Measurements from ENCODE around the gene PUDP. TPM values are rescaled to one million over a fixed set of nuclear protein-coding genes. Genes with fewer than 3 reads are reported as not detected.
"Not testable (repeated sequence)": the region's sequence is repeated elsewhere in the genome, so short reads cannot be mapped to it uniquely, and the experiment has no call there.

Gene PUDP
- total RNA-seq, 4 donors from 2014 or later, result 5.3 to 16.1 (median 5.6) TPM

GRCh38 chrX:7188672-7189071 is 40.7 kb upstream of the PUDP start:
- H3K4me3 ChIP-seq, result no peak overlapping the region
- H3K9me3 ChIP-seq, result no peaks in the 10 kb centered on the region
- H3K27ac ChIP-seq, result no peak overlapping the region
- 100% methylated on average over 2 of the region's 2 CpGs for WGBS
- no peaks in the 10 kb centered on the region for H3K36me3 ChIP-seq
- H3K27me3 ChIP-seq, result no peaks in the 10 kb centered on the region
- no peak for TF ChIP-seq EP300 (IDR thresholded peaks at IDR 0.05)
- TF ChIP-seq CTCF (IDR thresholded peaks at IDR 0.05), result no peak
- H3K4me1 ChIP-seq, result no peaks in the 10 kb centered on the region
- no peak for DNase-seq (ENCODE audit: low spot score in 2 of 2)

DNA sequence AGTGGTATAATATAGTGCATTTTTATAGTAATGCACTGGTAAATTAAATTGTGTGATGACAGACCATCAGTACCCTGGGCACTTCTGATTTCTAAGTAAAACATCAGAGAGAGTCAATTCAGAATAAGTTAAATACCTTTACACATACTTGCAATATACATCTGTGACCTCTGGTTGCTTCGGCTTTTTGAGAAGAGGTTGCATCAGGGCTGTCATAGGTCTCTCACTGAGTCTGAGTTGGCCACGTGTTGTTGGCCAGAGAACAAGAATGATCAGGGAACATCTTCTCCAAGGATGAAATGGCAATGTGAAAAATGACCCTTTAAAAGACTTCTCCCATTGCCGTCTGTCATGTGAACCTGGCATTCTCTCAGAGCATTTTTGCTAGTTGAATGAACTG is 36.9 kb upstream of the PUDP start:
- Histone ChIP-seq H3K4me3 (no peak overlapping the region), H3K27me3 (no peaks in the 10 kb centered on the region), H3K4me1 (no peaks in the 10 kb centered on the region), H3K36me3 (no peaks in the 10 kb centered on the region), H3K9me3 (no peaks in the 10 kb centered on the region), H3K27ac (no peak overlapping the region)
- no peak for DNase-seq (ENCODE audit: low spot score in 2 of 2)
- TF ChIP-seq EP300 (IDR thresholded peaks at IDR 0.05) (no peak), CTCF (IDR thresholded peaks at IDR 0.05) (no peak), POLR2A (IDR thresholded peaks at IDR 0.05) (no peak), POLR2AphosphoS5 (IDR thresholded peaks at IDR 0.05) (no peak)
- WGBS, result 69% methylated on average over 3 of the region's 3 CpGs

DNA sequence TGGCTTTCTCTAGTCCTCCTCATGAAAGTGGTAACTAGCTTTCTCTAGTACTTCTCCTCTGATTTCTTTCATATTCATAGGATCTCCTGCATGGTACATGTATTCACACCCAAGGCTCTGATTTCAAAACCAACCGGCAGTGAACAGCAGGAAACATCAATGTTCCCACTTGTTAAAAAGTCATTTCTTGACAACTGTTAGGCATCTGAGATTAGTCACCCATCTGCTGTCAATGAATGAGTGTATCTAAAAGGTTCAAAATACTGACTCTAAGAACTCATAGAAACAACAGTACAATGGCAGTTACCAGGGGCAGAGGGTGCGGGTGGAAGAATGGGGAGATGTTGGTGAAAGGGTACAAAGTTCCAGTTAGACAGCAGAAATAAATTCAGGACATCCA is 31.5 kb upstream of the PUDP start:
- no peak for DNase-seq (ENCODE audit: low spot score in 2 of 2)
- Histone ChIP-seq H3K27me3 (no peaks in the 10 kb centered on the region), H3K4me1 (no peaks in the 10 kb centered on the region), H3K4me3 (no peak overlapping the region), H3K27ac (no peak overlapping the region), H3K9me3 (no peaks in the 10 kb centered on the region), H3K36me3 (no peaks in the 10 kb centered on the region)
- 89% methylated on average over 2 of the region's 2 CpGs for whole genome bisulfite sequencing
- TF ChIP-seq POLR2AphosphoS5 (IDR thresholded peaks at IDR 0.05) (no peak), POLR2A (IDR thresholded peaks at IDR 0.05) (no peak), EP300 (IDR thresholded peaks at IDR 0.05) (no peak), CTCF (IDR thresholded peaks at IDR 0.05) (no peak)

GRCh38 chrX:7178859-7179258 is 30.9 kb upstream of the PUDP start:
- H3K4me1 ChIP-seq; H3K36me3 ChIP-seq; DNase-seq (ENCODE audit: low spot score in 2 of 2); H3K9me3 ChIP-seq; H3K27me3 ChIP-seq; H3K4me3 ChIP-seq; H3K27ac ChIP-seq: not testable (repeated sequence)
- WGBS, result 86% methylated on average over 2 of the region's 2 CpGs

- Histone ChIP-seq H3K4me1 (no peaks in the 10 kb centered on the region), H3K36me3 (no peaks in the 10 kb centered on the region), H3K9me3 (no peaks in the 10 kb centered on the region), H3K27me3 (no peaks in the 10 kb centered on the region), H3K27ac (no peak overlapping the region), H3K4me3 (no peak overlapping the region)
- TF ChIP-seq CTCF (IDR thresholded peaks at IDR 0.05), result no peak
- TF ChIP-seq EP300 (IDR thresholded peaks at IDR 0.05), result no peak
- TF ChIP-seq POLR2AphosphoS5 (IDR thresholded peaks at IDR 0.05), result no peak
- TF ChIP-seq POLR2A (IDR thresholded peaks at IDR 0.05), result no peak
- DNase-seq (ENCODE audit: low spot score in 2 of 2), result no peak
- WGBS, result 85% methylated on average over 3 of the region's 3 CpGs
Measured at GRCh38 chrX:7170898-7171297, 22.9 kb upstream of the PUDP start.

DNA sequence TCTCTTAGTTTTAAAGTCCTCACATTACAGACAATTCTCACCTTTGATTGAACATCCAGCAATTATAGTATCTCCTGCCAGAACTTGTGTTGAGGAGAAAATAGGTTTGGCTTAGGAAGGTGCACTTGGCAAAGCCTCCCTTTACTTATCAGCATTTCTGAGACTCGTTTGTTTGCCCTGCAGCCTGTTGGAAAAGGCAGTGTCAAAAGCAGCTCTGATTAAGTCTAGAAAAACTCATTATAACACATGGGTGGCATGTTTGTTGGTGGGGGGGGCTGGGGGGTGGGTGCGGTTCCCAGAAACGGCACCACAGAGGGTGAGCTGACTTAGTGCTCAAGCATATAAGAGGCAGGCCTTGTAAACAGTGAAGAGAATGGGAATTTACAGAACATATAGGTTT is 21.7 kb upstream of the PUDP start:
- DNase-seq (ENCODE audit: low spot score in 2 of 2), result no peak
- H3K27me3 ChIP-seq, result no peaks in the 10 kb centered on the region
- WGBS, result 40% methylated on average over 3 of the region's 3 CpGs
- TF ChIP-seq CTCF (IDR thresholded peaks at IDR 0.05) (no peak), EP300 (IDR thresholded peaks at IDR 0.05) (no peak), POLR2AphosphoS5 (IDR thresholded peaks at IDR 0.05) (no peak)
- H3K4me3 ChIP-seq, result no peak overlapping the region
- no peaks in the 10 kb centered on the region for H3K36me3 ChIP-seq
- no peak overlapping the region for H3K27ac ChIP-seq
- no peaks in the 10 kb centered on the region for H3K4me1 ChIP-seq
- no peaks in the 10 kb centered on the region for H3K9me3 ChIP-seq
